WTC11 (cell line): ENCODE results near the gene FRMD5. TPM values are rescaled to one million over a fixed set of nuclear protein-coding genes. Genes with fewer than 3 reads are reported as not detected.

Experiments
- ATAC-seq: fragments of 200-7000 bp; cut with Tn5 transposase; 2 replicates; pipeline ENCODE4 v1.10.0; 2021; ENCODE audit warnings: mild to moderate bottlenecking, moderate library complexity
- CTCF ChIA-PET: fragments of 300-600 bp; sonication (Branson Sonifier 250); formaldehyde crosslinking; loops from one replicate; lab custom pipeline; 2021; ENCODE audit warnings: antibody characterized with exemption; lab: Charles Lee
- POLR2A ChIA-PET: fragments of 350-600 bp; sonication (Branson Sonifier 250); formaldehyde crosslinking; loops from one replicate; lab custom pipeline; 2021; ENCODE audit warnings: antibody characterized with exemption; lab: Charles Lee
- DNase-seq: peaks from one replicate; pipeline ENCODE4 v3.0.0; 2021; ENCODE audit warnings: low spot score
- H3K27ac Mint-ChIP-seq: 2 replicates; pipeline ENCODE4 v1.8.0; 2021; ENCODE audit warnings: mixed read lengths
- H3K27me3 Mint-ChIP-seq: 2 replicates; pipeline ENCODE4 v1.8.0; 2021; ENCODE audit warnings: low read depth, mild to moderate bottlenecking, moderate library complexity, mixed read lengths
- H3K36me3 Mint-ChIP-seq: 2 replicates; pipeline ENCODE4 v1.8.0; 2021; ENCODE audit warnings: mixed read lengths
- H3K4me1 Mint-ChIP-seq: 2 replicates; pipeline ENCODE4 v1.8.0; 2022; ENCODE audit warnings: mixed read lengths
- H3K4me3 Mint-ChIP-seq: 2 replicates; pipeline ENCODE4 v1.8.0; 2021; ENCODE audit warnings: mild to moderate bottlenecking, moderate library complexity, mixed read lengths
- H3K9me3 Mint-ChIP-seq: 2 replicates; pipeline ENCODE4 v1.8.0; 2021; ENCODE audit warnings: mixed read lengths
- ATF1 ChIP-seq: sonication (generic); formaldehyde crosslinking; IDR thresholded peaks from 2 replicates; pipeline ENCODE4 v1.8.1; 2023; ENCODE audit warnings: mild to moderate bottlenecking, moderate library complexity, missing genetic modification reagents
- CREB1 ChIP-seq: sonication (generic); formaldehyde crosslinking; IDR thresholded peaks from 2 replicates; pipeline ENCODE4 v1.8.0; 2023; ENCODE audit warnings: mild to moderate bottlenecking, missing genetic modification reagents
- CREM ChIP-seq: sonication (generic); formaldehyde crosslinking; IDR thresholded peaks from 2 replicates; pipeline ENCODE4 v1.8.1; 2022; ENCODE audit warnings: mild to moderate bottlenecking, missing genetic modification reagents, moderate library complexity
- FOXP1 ChIP-seq: sonication (generic); formaldehyde crosslinking; IDR thresholded peaks from 2 replicates; pipeline ENCODE4 v1.8.0; 2022; ENCODE audit warnings: missing genetic modification reagents, mild to moderate bottlenecking, moderate library complexity, borderline replicate concordance
- GRHL2 ChIP-seq: fragments of 250-450 bp; sonication (Bioruptor Pico); IDR thresholded peaks from 2 replicates; pipeline ENCODE4 v1.8.0; 2022; ENCODE audit warnings: mild to moderate bottlenecking, moderate library complexity; ENCODE audit not compliant: insufficient replicate concordance, severe bottlenecking
- GTF2I ChIP-seq: fragments of 250-450 bp; sonication (Bioruptor Pico); conservative IDR thresholded peaks from 2 replicates; pipeline ENCODE4 v1.4.0; 2021; ENCODE audit warnings: mild to moderate bottlenecking
- JAZF1 ChIP-seq: fragments of 250-450 bp; sonication (Bioruptor Pico); IDR thresholded peaks from 2 replicates; pipeline ENCODE4 v1.9.0; 2021; ENCODE audit warnings: moderate library complexity, mild to moderate bottlenecking, inconsistent platforms
- MYBL2 ChIP-seq: sonication (generic); formaldehyde crosslinking; IDR thresholded peaks from 2 replicates; pipeline ENCODE4 v1.8.1; 2023; ENCODE audit warnings: mild to moderate bottlenecking, moderate library complexity, missing genetic modification reagents
- NFE2L1 ChIP-seq: sonication (generic); formaldehyde crosslinking; IDR thresholded peaks from 2 replicates; pipeline ENCODE4 v1.8.1; 2023; ENCODE audit warnings: missing genetic modification reagents
- PRRX2 ChIP-seq: fragments of 250-450 bp; sonication (Bioruptor Pico); IDR thresholded peaks from 2 replicates; pipeline ENCODE4 v1.8.0; 2021; ENCODE audit warnings: mild to moderate bottlenecking
- SMAD3 ChIP-seq: sonication (generic); formaldehyde crosslinking; IDR thresholded peaks from 2 replicates; pipeline ENCODE4 v1.8.0; 2022; ENCODE audit warnings: missing genetic modification reagents, mild to moderate bottlenecking, borderline replicate concordance
- SOX15 ChIP-seq: fragments of 250-450 bp; sonication (Bioruptor Pico); IDR thresholded peaks from 2 replicates; pipeline ENCODE4 v1.9.0; 2021; ENCODE audit warnings: mild to moderate bottlenecking
- SP1 ChIP-seq: sonication (generic); formaldehyde crosslinking; conservative IDR thresholded peaks from 2 replicates; pipeline ENCODE4 v1.8.1; 2022; ENCODE audit warnings: missing genetic modification reagents
- TCF7 ChIP-seq: sonication (generic); formaldehyde crosslinking; IDR thresholded peaks from 2 replicates; pipeline ENCODE4 v1.8.0; 2022; ENCODE audit warnings: mild to moderate bottlenecking, low read depth, missing genetic modification reagents, moderate library complexity
- ZNF138 ChIP-seq: sonication (generic); formaldehyde crosslinking; conservative IDR thresholded peaks from 2 replicates; pipeline ENCODE4 v1.8.1; 2022; ENCODE audit warnings: mild to moderate bottlenecking, moderate library complexity, missing genetic modification reagents
- total RNA-seq: library from RNA; stranded (reverse); gene quantifications from 3 replicates; pipeline ENCODE4 v1.2.3, GENCODE V29; 2021
- TF ChIP-seq, protein P1 (sequence below): sonication (generic); formaldehyde crosslinking; conservative IDR thresholded peaks from 2 replicates; pipeline ENCODE4 v1.8.1; 2023; ENCODE audit warnings: mild to moderate bottlenecking, low read depth, missing genetic modification reagents, moderate library complexity
- TF ChIP-seq, protein P2 (sequence below): sonication (generic); formaldehyde crosslinking; IDR thresholded peaks from 2 replicates; pipeline ENCODE4 v1.8.1; 2023; ENCODE audit warnings: mild to moderate bottlenecking, missing genetic modification reagents, borderline replicate concordance
- TF ChIP-seq, protein P3 (sequence below): sonication (generic); formaldehyde crosslinking; IDR thresholded peaks from 2 replicates; pipeline ENCODE4 v1.8.1; 2022; ENCODE audit warnings: mild to moderate bottlenecking, missing genetic modification reagents, moderate library complexity, borderline replicate concordance

Gene FRMD5
- total RNA-seq, 1 experiment from 2014 or later = 14.1 TPM

DNA sequence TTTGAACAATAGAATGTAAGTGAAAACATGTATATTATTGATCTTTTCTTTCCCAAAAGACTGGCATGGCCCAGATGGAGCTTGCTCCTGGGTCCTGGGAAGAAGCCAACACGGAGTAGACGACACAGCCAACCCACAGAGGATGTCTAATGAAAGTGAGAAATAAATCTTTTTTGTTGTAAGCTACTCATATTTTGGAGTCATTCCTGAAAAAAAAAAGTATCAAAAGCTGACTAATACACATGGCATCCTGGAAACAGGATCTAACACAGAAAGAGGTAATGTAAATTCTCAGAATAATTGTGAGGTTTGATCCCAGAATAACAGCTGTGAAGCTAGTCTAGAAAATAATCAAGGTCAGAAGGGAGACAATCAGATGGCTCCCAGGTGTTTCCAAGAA lies 12.6 kb upstream of the FRMD5 start (continued):
- TF ChIP-seq GRHL2 (CRISPR knock-in tag) (no peak), FOXP1 (no peak), SMAD3 (CRISPR knock-in tag) (no peak), ZNF138 (no peak)

DNA sequence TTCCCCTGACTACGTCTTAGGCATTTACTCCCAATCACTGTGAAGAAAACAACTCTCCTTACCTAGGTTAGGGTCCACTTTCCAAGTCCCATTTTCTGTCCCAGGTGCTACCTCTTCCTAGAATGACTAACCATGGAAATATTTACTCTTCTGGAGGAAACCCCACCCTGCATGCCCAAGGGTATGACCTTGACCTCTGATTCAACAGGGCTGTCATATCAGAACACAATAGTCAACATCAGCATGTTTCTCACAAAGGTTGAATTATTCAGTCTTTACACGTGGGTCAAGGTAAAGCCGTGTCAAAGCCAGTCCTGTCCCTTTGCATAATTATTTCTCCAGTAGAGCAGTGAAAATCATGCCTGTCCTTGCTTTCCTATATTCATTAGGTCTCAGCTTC lies 4.3 kb upstream of the FRMD5 start:
- CTCF ChIA-PET = no interaction called here
- ATAC-seq = no peak
- Mint-ChIP-seq H3K27ac (no peak overlapping the region), H3K27me3 (no peaks in the 10 kb centered on the region; the same call in 1 of the 2 replicates), H3K4me1 (peaks cover 17% of the 10 kb centered on the region), H3K9me3 (no peaks in the 10 kb centered on the region), H3K4me3 (no peak overlapping the region), H3K36me3 (no peaks in the 10 kb centered on the region)
- no peak for TF ChIP-seq PRRX2 (CRISPR knock-in tag)
- TF ChIP-seq, protein P1, sequence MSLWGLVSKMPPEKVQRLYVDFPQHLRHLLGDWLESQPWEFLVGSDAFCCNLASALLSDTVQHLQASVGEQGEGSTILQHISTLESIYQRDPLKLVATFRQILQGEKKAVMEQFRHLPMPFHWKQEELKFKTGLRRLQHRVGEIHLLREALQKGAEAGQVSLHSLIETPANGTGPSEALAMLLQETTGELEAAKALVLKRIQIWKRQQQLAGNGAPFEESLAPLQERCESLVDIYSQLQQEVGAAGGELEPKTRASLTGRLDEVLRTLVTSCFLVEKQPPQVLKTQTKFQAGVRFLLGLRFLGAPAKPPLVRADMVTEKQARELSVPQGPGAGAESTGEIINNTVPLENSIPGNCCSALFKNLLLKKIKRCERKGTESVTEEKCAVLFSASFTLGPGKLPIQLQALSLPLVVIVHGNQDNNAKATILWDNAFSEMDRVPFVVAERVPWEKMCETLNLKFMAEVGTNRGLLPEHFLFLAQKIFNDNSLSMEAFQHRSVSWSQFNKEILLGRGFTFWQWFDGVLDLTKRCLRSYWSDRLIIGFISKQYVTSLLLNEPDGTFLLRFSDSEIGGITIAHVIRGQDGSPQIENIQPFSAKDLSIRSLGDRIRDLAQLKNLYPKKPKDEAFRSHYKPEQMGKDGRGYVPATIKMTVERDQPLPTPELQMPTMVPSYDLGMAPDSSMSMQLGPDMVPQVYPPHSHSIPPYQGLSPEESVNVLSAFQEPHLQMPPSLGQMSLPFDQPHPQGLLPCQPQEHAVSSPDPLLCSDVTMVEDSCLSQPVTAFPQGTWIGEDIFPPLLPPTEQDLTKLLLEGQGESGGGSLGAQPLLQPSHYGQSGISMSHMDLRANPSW (CRISPR knock-in tag) = no peak
- no peak for TF ChIP-seq SP1 (CRISPR knock-in tag)
- no peak for TF ChIP-seq NFE2L1
- TF ChIP-seq, protein P2, sequence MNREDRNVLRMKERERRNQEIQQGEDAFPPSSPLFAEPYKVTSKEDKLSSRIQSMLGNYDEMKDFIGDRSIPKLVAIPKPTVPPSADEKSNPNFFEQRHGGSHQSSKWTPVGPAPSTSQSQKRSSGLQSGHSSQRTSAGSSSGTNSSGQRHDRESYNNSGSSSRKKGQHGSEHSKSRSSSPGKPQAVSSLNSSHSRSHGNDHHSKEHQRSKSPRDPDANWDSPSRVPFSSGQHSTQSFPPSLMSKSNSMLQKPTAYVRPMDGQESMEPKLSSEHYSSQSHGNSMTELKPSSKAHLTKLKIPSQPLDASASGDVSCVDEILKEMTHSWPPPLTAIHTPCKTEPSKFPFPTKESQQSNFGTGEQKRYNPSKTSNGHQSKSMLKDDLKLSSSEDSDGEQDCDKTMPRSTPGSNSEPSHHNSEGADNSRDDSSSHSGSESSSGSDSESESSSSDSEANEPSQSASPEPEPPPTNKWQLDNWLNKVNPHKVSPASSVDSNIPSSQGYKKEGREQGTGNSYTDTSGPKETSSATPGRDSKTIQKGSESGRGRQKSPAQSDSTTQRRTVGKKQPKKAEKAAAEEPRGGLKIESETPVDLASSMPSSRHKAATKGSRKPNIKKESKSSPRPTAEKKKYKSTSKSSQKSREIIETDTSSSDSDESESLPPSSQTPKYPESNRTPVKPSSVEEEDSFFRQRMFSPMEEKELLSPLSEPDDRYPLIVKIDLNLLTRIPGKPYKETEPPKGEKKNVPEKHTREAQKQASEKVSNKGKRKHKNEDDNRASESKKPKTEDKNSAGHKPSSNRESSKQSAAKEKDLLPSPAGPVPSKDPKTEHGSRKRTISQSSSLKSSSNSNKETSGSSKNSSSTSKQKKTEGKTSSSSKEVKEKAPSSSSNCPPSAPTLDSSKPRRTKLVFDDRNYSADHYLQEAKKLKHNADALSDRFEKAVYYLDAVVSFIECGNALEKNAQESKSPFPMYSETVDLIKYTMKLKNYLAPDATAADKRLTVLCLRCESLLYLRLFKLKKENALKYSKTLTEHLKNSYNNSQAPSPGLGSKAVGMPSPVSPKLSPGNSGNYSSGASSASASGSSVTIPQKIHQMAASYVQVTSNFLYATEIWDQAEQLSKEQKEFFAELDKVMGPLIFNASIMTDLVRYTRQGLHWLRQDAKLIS (CRISPR knock-in tag) = no peak
- no peak for TF ChIP-seq CREB1 (CRISPR knock-in tag)
- TF ChIP-seq MYBL2 = no peak
- TF ChIP-seq GTF2I (CRISPR knock-in tag) = no peak
- no peak for TF ChIP-seq SOX15 (CRISPR knock-in tag)
- no peak for TF ChIP-seq ATF1 (CRISPR knock-in tag)
- TF ChIP-seq, protein P3, sequence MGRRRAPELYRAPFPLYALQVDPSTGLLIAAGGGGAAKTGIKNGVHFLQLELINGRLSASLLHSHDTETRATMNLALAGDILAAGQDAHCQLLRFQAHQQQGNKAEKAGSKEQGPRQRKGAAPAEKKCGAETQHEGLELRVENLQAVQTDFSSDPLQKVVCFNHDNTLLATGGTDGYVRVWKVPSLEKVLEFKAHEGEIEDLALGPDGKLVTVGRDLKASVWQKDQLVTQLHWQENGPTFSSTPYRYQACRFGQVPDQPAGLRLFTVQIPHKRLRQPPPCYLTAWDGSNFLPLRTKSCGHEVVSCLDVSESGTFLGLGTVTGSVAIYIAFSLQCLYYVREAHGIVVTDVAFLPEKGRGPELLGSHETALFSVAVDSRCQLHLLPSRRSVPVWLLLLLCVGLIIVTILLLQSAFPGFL (CRISPR knock-in tag) = no peak
- no peak for TF ChIP-seq TCF7 (CRISPR knock-in tag)
- TF ChIP-seq JAZF1 (CRISPR knock-in tag) = no peak
- TF ChIP-seq CREM (CRISPR knock-in tag) = no peak
- POLR2A ChIA-PET = no interaction called here
- no peak for DNase-seq
